Gastrocnemius medialis (tissue), 4 donors: ENCODE data around the gene GLI3.

Experiments
- CTCF ChIP-seq, 5 experiments: fragments of 450-650 bp in 3 of 5; fragments of 200-600 bp in 2 of 5; sonication (generic) in 2 of 5; IDR thresholded peaks in 4 of 5; conservative IDR thresholded peaks in 1 of 5; 1 replicate in 4 of 5; 2 replicates in 1 of 5; pipeline ENCODE4 v1.5.1; 2016 to 2019; ENCODE audit warnings: antibody characterized with exemption in 5 of 5, mild to moderate bottlenecking in 3 of 5, moderate library complexity in 3 of 5
- POLR2A ChIP-seq, 2 donors: fragments of 450-650 bp; IDR thresholded peaks; one replicate each; pipeline ENCODE4 v1.6.1; 2017; ENCODE audit warnings: antibody characterized with exemption in 2 of 2, mild to moderate bottlenecking in 2 of 2, moderate library complexity in 2 of 2

GRCh38 chr7:42202601-42203000, 34.4 kb downstream of the GLI3 start:
- no peak for TF ChIP-seq CTCF (IDR thresholded peaks at IDR 0.05 in 4 of 5, conservative IDR thresholded peaks at IDR 0.05 in 1 of 5)
- TF ChIP-seq POLR2A (IDR thresholded peaks at IDR 0.05) = no peak
